Limb (tissue), 2 donors: ENCODE measurements around the gene MAP3K19.
"Not testable (repeated sequence)": the region's sequence is repeated elsewhere in the genome, so short reads cannot be mapped to it uniquely, and the experiment has no call there.

Source experiments
- DNase-seq, 2 donors: peaks; one replicate each; pipeline ENCODE4 v3.0.0-alpha.2; 2016; ENCODE audit errors: extremely low spot score in 2 of 2

The MAP3K19 gene

GRCh38 chr2:135047300-135047699 lies at the start of gene MAP3K19:
Gene MAP3K19, minus strand, starts transcription at chr2:135047447. Its CDS starts 22,800 bp downstream, at chr2:135024647.
- no peak for DNase-seq

GRCh38 chr2:135096665-135097446 lies 49.6 kb upstream of the MAP3K19 start:
- DNase-seq, result no peak

GRCh38 chr2:135095591-135095990 lies 48.3 kb upstream of the MAP3K19 start:
- no peak for DNase-seq

GRCh38 chr2:135094508-135094907 lies 47.3 kb upstream of the MAP3K19 start:
- DNase-seq, result no peak

- no peak for DNase-seq
Measured at GRCh38 chr2:135093670-135094330, 46.6 kb upstream of the MAP3K19 start.

GRCh38 chr2:135093193-135093592 lies 45.9 kb upstream of the MAP3K19 start:
- DNase-seq, result no peak

- DNase-seq, result no peak
Measured at GRCh38 chr2:135091681-135092080, 44.4 kb upstream of the MAP3K19 start.

- not testable (repeated sequence) for DNase-seq
Measured at GRCh38 chr2:135089597-135089996, 42.4 kb upstream of the MAP3K19 start.

GRCh38 chr2:135086222-135086621 lies 39.0 kb upstream of the MAP3K19 start:
- DNase-seq, result no peak

GRCh38 chr2:135078417-135078816 lies 31.2 kb upstream of the MAP3K19 start:
- DNase-seq, result no peak

- DNase-seq, result no peak
Measured at GRCh38 chr2:135076556-135076955, 29.3 kb upstream of the MAP3K19 start.

GRCh38 chr2:135074216-135074615 lies 27.0 kb upstream of the MAP3K19 start:
- DNase-seq, result no peak

GRCh38 chr2:135072125-135072997 lies 25.1 kb upstream of the MAP3K19 start:
- no peak for DNase-seq

GRCh38 chr2:135066710-135067109 lies 19.5 kb upstream of the MAP3K19 start:
- no peak for DNase-seq

GRCh38 chr2:135064149-135064548 lies 16.9 kb upstream of the MAP3K19 start:
- DNase-seq, result no peak

- DNase-seq, result no peak
Measured at GRCh38 chr2:135063210-135063609, 16.0 kb upstream of the MAP3K19 start.

GRCh38 chr2:135059577-135059976 lies 12.3 kb upstream of the MAP3K19 start:
- no peak for DNase-seq

- no peak for DNase-seq
Measured at GRCh38 chr2:135056790-135057189, 9.5 kb upstream of the MAP3K19 start.

GRCh38 chr2:135055182-135055786 lies 8.0 kb upstream of the MAP3K19 start:
- no peak for DNase-seq

- DNase-seq, result peak in 1 of 2 donors; percentile 36
Measured at GRCh38 chr2:135052997-135053474, 5.8 kb upstream of the MAP3K19 start.
